ENCODE results near the gene ZGPAT.
A peak's percentile ranks its signal among the peaks of the same experiment; 100 is the strongest.

The ZGPAT gene

DNA sequence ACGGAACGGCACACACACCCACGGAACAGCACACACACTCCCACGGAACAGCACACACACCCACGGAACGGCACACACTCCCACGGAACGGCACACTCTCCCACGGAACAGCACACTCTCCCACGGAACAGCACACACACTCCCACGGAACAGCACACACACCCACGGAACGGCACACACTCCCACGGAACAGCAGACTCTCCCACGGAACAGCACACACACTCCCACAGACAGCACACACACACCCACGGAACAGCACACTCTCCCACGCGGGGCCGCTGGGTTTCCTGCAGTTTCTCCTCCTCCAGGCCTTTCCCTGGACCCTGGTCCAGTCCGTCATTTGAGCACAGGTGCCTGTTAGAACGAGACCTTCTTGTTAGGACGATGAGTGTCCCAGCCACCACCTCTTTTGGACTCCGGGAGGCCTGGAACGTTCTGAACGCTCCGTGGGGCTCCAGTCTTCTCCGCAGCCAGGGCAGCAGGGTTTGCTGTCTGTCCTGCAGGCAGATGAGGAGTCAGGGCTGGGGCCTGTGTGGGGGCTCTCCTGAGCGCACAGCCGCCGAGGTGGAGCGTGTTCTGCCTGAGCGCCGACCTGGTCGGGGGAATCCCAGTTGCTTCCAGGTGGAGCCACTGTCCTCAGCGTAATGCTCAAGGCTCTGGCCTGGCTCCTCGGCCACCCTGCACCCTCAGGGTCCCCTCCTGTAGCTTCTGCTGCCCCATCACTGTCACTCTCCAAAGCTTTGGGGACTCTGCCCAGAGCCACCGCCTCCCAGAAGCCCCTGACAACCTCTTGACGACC lies 29.0 kb upstream of the ZGPAT start:
- no peak for DNase-seq (ENCODE audit: low read depth, low spot score)

DNA sequence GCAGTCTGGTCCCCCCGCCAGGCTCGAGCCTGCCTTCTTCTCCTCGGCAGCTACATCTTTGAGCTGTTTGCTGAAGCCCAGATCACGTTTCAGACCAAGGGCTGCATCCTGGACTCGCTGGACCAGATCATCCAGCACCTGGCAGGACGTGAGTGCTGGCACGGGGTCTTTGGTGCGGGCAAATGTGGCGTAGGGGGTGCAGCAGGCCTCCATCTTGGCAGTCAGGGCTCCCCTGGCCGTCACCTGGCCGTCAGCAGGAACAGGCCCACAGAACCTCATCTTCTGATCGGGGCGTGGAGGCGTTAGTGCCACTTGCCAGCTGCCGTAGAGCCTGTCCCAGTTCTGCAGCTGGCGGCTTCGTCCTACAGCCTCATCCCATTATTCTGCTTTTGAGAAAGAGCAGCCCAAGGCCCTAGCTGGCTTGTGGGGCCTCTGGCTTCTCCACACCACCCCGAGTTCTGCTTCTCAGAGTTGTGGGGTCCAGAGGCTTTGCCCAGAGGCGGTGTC lies 28.0 kb upstream of the ZGPAT start:
- no peak for DNase-seq (ENCODE audit: low read depth, low spot score)
- no peak overlapping the region for H3K27ac ChIP-seq

More for the DNA sequence above, 29.0 kb upstream of the ZGPAT start:
- H3K27ac ChIP-seq = no peak overlapping the region

DNA sequence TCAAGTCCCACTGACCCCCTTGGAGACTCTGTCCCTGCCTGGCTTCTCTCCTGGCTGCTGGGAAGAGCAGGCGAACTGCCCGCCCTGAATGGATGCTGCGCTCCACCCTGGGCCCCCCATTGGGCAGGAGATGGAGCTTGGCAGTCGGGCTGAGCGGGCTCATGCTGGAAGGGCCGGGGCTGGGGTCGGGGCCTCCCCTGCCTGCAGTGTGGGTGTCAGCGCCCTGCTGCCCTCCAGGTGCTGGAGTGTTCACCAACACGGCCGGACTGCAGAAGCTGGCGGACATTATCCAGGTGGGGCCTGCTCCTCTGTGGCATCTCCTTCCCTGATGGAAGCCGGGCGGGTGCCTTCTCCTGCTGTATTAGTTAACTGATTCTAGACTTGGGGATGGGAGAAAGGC lies 27.4 kb upstream of the ZGPAT start:
- no peak for DNase-seq (ENCODE audit: low read depth, low spot score)
- H3K27ac ChIP-seq = no peak overlapping the region

DNA sequence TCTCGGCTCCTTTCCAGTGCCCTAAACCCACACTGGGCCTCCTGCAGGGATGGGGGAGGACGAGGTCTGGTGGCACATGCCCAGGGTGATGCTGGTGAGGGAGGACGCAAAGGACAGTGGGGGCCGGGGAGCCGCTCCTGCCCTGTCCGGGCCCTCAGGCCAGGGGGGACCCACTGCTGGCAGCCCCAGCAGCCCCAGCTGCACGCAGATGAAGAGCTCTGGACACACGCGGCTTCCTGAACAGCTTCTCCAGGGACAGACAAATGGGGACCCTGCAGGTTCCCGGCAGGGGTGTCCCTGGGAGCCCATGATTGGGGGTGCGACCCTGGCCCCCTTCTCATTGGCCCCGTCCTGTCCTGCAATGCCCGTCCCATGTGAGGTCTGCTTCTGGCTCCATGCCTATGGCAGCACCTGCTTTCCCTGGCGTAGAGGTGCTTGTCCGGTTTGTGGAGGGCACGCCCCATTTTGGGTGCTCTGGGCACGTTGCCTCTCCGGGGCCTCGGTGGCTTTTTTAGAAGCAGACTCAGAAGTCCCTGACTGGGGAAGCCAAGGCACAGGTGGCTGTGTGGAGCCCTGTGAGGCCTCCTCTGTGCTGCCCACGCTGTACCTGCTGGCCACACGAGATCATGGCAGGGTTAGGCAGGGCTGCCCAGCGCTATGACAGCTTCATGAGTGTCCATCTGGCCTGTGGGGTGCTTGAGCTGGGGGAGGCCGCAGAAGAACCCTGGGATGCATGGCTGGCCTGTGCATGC lies 26.8 kb upstream of the ZGPAT start:
- no peak for DNase-seq (ENCODE audit: low read depth, low spot score)
- peak overlapping the region; percentile 84 for H3K27ac ChIP-seq

DNA sequence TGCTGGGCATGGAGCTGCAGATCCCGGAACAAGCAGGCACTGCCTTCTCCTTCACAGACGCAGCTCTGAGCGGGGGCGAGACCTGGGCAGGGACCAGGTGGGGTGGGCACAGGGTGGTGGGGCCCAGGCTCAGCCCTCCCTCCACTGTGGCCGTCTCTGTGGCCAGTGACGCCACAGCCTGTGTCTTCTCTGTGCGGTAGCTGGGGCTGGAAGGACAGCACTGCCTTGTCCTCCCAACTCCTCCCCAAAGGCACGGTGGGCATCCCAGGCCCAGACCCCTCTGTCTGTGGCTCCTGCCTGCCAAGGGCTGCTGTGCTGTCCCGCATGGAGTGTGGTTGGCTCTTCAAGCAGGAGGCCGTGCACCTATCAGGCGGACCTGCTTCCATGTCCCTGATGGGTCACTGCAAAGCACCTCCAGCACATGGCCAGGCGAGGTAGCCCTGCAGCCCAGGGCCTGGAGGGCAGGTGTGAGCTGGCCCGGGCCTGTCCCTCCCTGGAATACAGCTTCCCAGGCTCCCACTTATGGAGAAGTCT lies 26.2 kb upstream of the ZGPAT start:
- DNase-seq (ENCODE audit: low read depth, low spot score) = no peak
- H3K27ac ChIP-seq = peak overlapping the region; percentile 84

DNA sequence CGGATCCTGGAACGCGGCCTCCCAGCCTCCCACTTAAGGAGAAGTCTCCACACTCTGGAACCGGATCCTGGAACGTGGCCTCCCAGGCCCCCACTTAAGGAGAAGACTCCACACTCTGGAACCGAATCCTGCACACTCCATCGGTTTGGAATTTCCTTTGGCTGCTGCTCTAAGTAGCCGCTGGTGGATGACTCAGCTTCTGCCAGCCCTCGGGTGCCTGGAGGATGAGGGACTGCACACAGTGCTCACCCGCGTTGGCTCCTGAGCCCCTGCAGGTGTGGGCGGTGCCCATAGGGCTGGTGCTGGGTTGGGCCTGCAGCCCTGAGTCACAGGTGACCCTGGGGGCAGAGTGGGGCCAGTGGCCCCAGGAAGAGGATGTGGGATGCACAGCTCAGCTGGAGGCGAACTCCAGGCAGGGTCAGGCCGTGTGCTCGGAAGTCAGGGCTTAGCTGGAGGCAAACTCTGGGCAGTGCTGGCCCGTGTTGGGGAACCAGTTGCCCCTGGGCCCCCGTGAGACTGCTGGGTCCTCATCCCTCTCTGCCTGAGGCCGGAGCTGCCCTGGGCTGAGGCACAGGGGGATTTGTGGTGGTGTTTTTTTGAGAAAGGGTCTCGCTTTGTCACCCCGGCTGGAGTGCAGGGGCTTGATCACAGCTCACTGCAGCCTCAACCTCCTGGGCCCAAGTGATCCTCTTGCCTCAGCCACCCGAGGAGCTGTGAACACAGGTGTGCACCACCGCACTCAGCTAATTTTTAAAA lies 25.3 kb upstream of the ZGPAT start:
- DNase-seq (ENCODE audit: low read depth, low spot score) = peak; percentile 87
- peak overlapping the region; percentile 84 for H3K27ac ChIP-seq

DNA sequence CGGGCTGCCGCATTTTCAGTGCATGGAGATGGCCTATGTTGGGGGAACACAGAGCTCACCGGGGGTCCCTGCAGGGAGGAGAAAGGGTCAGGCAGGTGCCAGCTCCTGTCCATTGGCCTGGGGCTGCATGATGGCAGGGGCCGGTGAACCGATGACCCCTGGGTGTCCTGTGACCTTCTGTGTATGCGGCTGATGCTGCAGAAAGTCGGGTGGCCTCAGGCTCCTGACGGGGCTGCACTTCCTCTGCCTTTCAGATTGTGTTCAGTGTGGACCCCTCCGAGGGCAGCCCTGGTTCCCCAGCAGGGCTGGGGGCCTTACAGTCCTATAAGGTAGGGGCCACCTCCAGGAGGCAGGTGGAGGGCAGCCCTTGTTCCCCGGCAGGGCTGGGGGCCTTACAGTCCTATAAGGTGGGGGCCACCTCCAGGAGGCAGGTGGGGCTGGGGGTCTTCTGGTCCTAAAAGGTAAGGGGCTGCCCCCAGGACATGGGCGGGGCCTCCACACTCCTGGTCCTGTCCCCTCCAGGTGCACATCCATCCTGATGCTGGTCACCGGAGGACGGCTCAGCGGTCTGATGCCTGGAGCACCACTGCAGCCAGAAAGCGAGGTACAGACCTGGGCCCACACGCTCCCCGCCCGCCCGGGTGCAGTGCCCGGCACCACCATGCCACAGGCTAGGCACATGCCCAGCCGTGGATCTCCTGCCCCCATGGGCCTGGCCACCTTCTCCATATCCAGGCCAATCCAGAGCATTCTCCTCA lies 22.4 kb upstream of the ZGPAT start:
- DNase-seq (ENCODE audit: low read depth, low spot score) = no peak
- H3K27ac ChIP-seq = no peak overlapping the region

DNA sequence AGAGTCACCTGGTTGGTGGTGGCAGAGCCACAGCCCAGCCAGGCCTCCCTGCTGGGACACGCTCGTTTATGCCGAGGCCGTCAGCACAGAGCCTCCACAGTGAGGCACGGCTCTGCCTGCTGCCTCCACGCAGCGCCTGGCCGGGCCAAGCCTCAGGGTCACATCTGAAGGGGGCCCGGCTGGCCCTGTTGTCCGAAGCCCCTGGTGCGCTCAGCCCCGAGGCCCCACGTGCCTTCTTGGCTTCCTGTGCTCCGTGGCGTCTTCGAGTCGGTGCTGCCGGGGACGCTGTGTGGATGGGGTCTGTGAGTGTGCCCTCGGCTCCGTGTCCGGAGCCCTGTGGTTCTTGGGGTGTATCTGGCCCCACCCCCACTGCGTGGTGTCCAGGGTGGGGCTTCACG lies 21.7 kb upstream of the ZGPAT start:
- no peak overlapping the region for H3K27ac ChIP-seq

DNA sequence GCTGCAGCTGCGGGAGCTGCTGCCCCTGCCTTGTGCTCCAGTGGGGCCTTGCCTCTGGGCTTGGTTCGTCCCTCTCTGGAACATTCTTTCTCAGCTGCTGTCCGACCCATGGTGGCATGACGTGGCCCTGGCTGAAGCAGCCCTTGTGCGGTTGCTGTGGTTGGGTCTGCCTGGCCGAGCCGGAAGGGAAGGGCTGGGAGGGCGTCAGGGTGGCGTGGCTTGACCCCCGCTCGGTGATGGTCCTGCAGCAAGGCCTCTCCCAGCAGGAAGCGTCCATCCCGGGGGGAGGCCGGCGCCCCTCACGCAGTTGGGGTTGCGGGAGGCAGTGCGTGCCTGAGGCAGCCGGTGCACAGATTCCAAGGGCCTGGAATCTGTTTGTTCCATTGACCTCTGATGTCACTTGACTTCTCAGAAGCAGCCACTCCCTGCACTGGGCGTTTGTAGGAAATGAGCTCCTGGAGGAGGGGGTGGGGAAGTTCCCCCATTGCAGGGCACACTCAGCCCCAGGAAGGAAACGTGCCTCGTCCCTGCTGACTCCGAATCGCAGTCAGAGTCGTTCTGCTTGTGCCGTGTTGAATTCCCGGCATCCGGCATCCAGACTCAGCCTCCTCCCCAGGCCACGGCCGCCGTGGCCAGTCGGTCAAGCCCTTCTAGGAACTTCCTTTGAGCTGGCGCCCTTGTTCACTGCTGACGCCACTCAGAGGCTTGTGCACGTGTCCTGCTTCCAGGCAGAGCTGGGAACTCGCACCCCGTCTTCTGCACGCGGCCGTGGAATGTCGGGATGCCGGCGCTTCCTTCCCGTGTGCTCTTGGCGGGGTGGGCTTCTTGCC lies 21.1 kb upstream of the ZGPAT start:
- no peak for DNase-seq (ENCODE audit: low read depth, low spot score)
- no peak overlapping the region for H3K27ac ChIP-seq

More for the DNA sequence above, 21.7 kb upstream of the ZGPAT start:
- DNase-seq (ENCODE audit: low read depth, low spot score) = no peak

DNA sequence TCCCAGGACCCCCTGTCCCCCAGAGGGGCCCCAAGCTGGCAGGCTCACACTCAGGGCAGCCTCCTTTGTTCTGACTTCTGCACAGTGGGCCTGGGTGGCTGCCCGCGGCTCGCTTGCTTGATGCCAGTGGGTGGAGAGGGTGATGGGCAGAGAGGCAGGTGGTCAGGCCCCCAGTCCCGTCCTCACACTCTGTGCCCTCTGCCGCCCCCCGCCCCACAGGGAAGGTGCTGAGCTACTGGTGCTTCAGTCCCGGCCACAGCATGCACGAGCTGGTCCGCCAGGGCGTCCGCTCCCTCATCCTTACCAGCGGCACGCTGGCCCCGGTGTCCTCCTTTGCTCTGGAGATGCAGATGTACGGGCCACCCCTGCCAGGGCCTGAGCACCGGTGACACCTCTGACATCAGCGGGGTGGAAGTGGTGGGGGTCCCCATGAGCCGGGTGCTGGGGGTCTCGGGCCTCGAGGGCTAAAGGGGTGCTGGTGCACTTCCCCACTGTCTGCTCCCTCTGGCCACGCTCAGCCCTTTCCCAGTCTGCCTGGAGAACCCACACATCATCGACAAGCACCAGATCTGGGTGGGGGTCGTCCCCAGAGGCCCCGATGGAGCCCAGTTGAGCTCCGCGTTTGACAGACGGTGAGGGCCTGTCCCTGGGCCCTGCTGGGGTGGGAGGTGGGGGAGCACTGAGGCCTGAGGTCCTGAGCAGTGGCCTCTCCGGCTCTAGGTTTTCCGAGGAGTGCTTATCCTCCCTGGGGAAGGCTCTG lies 20.2 kb upstream of the ZGPAT start:
- no peak for DNase-seq (ENCODE audit: low read depth, low spot score)
- no peak overlapping the region for H3K27ac ChIP-seq

DNA sequence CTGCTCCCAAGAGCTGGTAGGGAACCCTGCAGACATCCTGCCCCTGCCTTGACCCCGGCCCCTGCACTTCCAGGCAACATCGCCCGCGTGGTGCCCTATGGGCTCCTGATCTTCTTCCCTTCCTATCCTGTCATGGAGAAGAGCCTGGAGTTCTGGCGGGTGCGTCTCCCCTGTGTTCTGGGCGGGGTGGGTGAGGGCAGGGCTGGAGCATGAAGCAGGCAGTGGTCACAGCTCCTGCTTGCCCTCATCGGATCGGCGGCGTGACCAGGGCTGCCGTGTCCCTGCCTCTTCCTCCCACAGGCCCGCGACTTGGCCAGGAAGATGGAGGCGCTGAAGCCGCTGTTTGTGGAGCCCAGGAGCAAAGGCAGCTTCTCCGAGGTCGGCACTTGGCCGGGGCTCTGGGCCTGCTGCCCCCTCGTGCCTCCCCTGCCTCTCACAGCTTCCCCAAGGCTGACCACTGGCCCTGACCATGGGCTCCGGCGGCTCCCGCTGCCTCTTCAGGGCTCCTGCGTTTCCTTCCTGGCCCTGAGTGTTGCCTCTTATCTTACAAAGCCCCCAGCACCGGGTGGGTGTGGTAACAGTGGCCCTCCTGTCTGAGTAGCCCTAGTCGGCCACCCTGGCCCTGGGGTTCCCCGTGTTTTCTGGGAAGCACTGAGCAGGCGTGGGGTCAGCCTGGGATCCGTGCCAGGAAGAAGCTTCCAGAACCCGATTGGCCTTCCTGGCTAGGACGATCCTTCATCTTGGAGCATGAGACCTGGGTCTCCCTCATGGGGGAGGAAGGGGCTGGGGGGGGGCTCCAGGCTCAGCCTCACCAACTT lies 19.4 kb upstream of the ZGPAT start:
- no peak overlapping the region for H3K27ac ChIP-seq
- DNase-seq (ENCODE audit: low read depth, low spot score) = no peak

DNA sequence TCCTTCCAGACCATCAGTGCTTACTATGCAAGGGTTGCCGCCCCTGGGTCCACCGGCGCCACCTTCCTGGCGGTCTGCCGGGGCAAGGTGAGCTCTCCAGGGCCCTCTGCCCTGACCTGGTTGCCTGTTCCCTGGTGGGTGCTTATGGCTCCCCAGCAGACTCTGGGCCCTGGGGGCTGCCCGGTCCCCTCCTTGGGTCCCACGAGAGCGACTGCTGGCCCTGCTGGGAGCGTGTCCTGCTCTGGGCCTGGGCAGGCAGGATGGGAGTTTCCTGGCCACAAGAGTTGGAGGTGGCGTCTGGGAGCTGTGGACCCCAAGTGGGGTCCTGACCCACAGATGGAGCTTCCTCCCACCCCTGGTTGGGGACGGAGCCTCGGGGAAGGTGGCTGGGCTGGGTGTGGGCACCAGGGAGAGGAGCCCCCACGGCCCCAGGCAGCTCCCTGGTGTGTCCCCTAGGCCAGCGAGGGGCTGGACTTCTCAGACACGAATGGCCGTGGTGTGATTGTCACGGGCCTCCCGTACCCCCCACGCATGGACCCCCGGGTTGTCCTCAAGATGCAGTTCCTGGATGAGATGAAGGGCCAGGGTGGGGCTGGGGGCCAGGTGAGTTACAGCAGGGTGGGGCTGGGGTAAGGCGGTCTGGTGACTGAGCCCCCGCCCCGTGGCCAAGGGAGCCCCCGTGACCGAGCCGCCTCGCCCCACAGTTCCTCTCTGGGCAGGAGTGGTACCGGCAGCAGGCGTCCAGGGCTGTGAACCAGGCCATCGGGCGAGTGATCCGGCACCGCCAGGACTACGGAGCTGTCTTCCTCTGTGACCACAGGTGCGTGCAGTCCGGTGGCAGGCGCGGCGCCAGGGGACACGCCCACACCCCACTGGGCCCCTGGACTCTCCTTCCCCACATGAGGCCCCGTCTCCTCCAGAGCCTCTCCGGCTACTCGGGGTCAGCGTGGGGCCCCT lies 18.5 kb upstream of the ZGPAT start:
- no peak for DNase-seq (ENCODE audit: low read depth, low spot score)
- H3K27ac ChIP-seq = no peak overlapping the region

DNA sequence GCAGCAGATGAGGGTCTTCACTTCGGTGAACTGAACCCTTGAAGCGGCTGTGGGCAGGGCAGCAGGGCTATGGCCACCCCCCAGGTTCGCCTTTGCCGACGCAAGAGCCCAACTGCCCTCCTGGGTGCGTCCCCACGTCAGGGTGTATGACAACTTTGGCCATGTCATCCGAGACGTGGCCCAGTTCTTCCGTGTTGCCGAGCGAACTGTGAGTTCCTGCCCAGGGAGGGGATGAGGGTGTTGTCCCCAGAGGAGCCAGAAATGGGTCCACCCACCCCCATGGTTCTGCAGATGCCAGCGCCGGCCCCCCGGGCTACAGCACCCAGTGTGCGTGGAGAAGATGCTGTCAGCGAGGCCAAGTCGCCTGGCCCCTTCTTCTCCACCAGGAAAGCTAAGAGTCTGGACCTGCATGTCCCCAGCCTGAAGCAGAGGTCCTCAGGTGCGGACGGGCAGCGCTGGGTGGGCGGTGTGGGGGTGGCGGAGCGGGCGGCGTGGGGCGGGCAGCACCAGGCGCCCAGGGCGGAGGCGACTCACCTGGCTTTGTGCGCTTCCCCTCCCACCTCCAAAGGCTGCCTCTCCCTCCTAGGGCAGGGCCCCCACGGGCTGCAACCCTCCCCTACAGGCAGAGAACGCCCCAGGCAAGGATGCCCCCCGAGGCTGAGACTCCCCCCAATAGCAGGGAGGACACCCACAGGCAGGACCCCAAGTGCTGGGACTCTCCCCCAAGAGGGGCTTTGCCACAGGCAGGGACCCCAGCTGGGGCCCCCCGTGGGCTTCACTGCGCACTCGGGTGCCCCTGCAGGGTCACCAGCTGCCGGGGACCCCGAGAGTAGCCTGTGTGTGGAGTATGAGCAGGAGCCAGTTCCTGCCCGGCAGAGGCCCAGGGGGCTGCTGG lies 17.6 kb upstream of the ZGPAT start:
- no peak overlapping the region for H3K27ac ChIP-seq
- DNase-seq (ENCODE audit: low read depth, low spot score) = no peak

DNA sequence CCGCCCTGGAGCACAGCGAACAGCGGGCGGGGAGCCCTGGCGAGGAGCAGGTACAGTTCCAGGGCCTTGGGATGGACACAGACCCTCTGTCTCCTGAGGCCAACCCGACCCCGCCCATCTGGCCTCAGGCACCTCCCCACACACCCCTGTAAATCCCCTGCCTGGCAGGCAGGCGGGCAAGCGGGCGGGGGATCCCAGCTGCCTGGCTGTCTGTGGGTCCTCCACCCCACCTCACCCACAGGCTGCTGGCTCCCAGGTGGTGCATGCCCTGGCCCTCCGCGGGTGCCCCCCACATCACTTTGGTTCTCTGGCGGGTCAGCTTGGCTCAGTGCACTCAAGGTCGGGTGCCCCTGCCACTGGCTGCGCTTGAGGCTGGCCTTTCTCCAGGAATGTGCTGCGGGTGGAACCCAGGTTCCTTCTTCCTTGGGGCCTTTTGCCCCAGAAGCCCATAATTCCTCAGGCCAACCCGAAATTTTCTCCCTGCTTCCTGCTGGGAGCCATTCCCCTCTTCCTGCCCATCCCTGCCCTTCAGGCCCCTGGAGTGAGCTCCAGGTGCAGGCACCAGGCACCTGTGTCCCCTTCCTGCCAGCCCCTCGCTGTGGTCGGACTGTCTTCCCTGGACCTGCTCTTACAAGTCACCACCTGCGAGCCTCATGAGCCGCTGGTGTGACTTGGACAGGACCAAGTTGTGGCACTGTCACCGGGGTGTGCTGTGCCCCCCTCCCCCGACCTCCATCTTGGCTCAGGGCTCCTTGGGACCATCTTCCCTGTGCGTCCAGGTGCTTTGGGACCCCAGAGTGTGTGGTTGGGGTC lies 16.7 kb upstream of the ZGPAT start:
- H3K27ac ChIP-seq = no peak overlapping the region
- no peak for DNase-seq (ENCODE audit: low read depth, low spot score)
